Chondrocyte (in vitro differentiated cells): ENCODE data around the gene POU3F3. TPM values are rescaled to one million over a fixed set of nuclear protein-coding genes. Genes with fewer than 3 reads are reported as not detected.
A peak's percentile ranks its signal among the peaks of the same experiment; 100 is the strongest.

Source experiments
- DNase-seq: peaks from one replicate; pipeline ENCODE4 v3.0.0; 2021; ENCODE audit warnings: mixed read lengths, low spot score
- H3K27ac Mint-ChIP-seq: one replicate; pipeline ENCODE4 v1.8.0; 2021; ENCODE audit warnings: mild to moderate bottlenecking, moderate library complexity, mixed read lengths; ENCODE audit not compliant: unreplicated experiment
- H3K27me3 Mint-ChIP-seq: 2 replicates; pipeline ENCODE4 v1.8.0; 2021; ENCODE audit warnings: low read depth, mixed read lengths
- H3K36me3 Mint-ChIP-seq: 2 replicates; pipeline ENCODE4 v1.8.0; 2021; ENCODE audit warnings: low read depth, mixed read lengths
- H3K4me1 Mint-ChIP-seq: 2 replicates; pipeline ENCODE4 v1.8.0; 2021; ENCODE audit warnings: low read depth, mild to moderate bottlenecking, mixed read lengths
- H3K4me3 Mint-ChIP-seq: one replicate; pipeline ENCODE4 v1.8.0; 2021; ENCODE audit warnings: mild to moderate bottlenecking, moderate library complexity, mixed read lengths; ENCODE audit not compliant: unreplicated experiment
- H3K9me3 Mint-ChIP-seq: 2 replicates; pipeline ENCODE4 v1.8.0; 2021; ENCODE audit warnings: low read depth, mixed read lengths
- total RNA-seq: library from RNA; stranded (reverse); gene quantifications from 3 replicates; pipeline ENCODE4 v1.2.1, GENCODE V29; 2021
- TF ChIP-seq, protein P1 (sequence below): fragments of 200-600 bp; sonication (generic); IDR thresholded peaks from 2 replicates; pipeline ENCODE4 v1.5.0; 2021; ENCODE audit warnings: antibody characterized with exemption, mild to moderate bottlenecking, moderate library complexity

Gene POU3F3
- total RNA-seq, 1 donor from 2014 or later: 7.2 TPM

- Mint-ChIP-seq H3K27me3 (peaks cover 9% of the 10 kb centered on the region), H3K9me3 (no peaks in the 10 kb centered on the region), H3K4me3 (peak overlapping the region; percentile 80), H3K4me1 (peaks cover 23% of the 10 kb centered on the region), H3K27ac (peak overlapping the region; percentile 36), H3K36me3 (no peaks in the 10 kb centered on the region)
- TF ChIP-seq, protein P1, sequence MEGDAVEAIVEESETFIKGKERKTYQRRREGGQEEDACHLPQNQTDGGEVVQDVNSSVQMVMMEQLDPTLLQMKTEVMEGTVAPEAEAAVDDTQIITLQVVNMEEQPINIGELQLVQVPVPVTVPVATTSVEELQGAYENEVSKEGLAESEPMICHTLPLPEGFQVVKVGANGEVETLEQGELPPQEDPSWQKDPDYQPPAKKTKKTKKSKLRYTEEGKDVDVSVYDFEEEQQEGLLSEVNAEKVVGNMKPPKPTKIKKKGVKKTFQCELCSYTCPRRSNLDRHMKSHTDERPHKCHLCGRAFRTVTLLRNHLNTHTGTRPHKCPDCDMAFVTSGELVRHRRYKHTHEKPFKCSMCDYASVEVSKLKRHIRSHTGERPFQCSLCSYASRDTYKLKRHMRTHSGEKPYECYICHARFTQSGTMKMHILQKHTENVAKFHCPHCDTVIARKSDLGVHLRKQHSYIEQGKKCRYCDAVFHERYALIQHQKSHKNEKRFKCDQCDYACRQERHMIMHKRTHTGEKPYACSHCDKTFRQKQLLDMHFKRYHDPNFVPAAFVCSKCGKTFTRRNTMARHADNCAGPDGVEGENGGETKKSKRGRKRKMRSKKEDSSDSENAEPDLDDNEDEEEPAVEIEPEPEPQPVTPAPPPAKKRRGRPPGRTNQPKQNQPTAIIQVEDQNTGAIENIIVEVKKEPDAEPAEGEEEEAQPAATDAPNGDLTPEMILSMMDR: no peak
- DNase-seq: no peak
Measured at GRCh38 chr2:104871972-104872865, 18.3 kb downstream of the POU3F3 start.

- no peak overlapping the region for H3K27ac Mint-ChIP-seq
- DNase-seq: no peak
Measured at GRCh38 chr2:104872866-104873688, 19.2 kb downstream of the POU3F3 start.

GRCh38 chr2:104873689-104874054 lies 19.8 kb downstream of the POU3F3 start:
- H3K36me3 Mint-ChIP-seq: no peaks in the 10 kb centered on the region
- H3K4me3 Mint-ChIP-seq: peak overlapping the region; percentile 80
- DNase-seq: no peak
- H3K4me1 Mint-ChIP-seq: peaks cover 23% of the 10 kb centered on the region
- H3K27me3 Mint-ChIP-seq: peaks cover 9% of the 10 kb centered on the region
- no peak overlapping the region for H3K27ac Mint-ChIP-seq
- TF ChIP-seq, protein P1: peak; percentile 42
- no peaks in the 10 kb centered on the region for H3K9me3 Mint-ChIP-seq

More at GRCh38 chr2:104872866-104873688, 19.2 kb downstream of the POU3F3 start:
- no peaks in the 10 kb centered on the region for H3K36me3 Mint-ChIP-seq
- H3K4me1 Mint-ChIP-seq: peaks cover 23% of the 10 kb centered on the region
- peak overlapping the region; percentile 80 for H3K4me3 Mint-ChIP-seq
- TF ChIP-seq, protein P1: peak; percentile 93
- H3K9me3 Mint-ChIP-seq: no peaks in the 10 kb centered on the region
- peaks cover 9% of the 10 kb centered on the region for H3K27me3 Mint-ChIP-seq

- peaks cover 12% of the 10 kb centered on the region for H3K27me3 Mint-ChIP-seq
- H3K4me3 Mint-ChIP-seq: no peak overlapping the region
- TF ChIP-seq, protein P1: no peak
- H3K36me3 Mint-ChIP-seq: peaks cover 2% of the 10 kb centered on the region
- DNase-seq: no peak
- no peaks in the 10 kb centered on the region for H3K9me3 Mint-ChIP-seq
- no peak overlapping the region for H3K27ac Mint-ChIP-seq
- peaks cover 23% of the 10 kb centered on the region for H3K4me1 Mint-ChIP-seq
Measured at GRCh38 chr2:104874230-104874629, 20.3 kb downstream of the POU3F3 start.

DNA sequence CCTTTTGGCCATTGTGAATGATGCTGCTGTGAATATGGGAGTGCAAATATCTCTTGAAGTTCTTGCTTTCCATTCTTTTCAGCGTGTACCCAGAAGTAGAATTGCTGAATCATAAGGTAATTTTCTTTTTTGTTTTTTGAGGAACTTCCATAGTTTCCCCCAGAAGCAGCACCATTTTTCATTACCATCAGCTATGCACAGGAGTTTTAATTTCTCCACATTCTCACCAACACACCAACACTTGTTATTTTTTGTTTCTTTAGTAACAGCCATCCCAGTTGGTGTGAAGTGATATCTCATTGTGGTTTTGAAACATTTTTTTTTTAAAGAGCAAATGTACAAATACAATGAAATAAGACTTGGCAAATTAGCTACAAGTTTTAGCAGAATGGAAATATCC lies 21.3 kb downstream of the POU3F3 start:
- Mint-ChIP-seq H3K27me3 (peaks cover 12% of the 10 kb centered on the region), H3K27ac (no peak overlapping the region), H3K36me3 (peaks cover 2% of the 10 kb centered on the region), H3K4me1 (peaks cover 23% of the 10 kb centered on the region), H3K9me3 (no peaks in the 10 kb centered on the region), H3K4me3 (no peak overlapping the region)
- no peak for DNase-seq
- TF ChIP-seq, protein P1: no peak
